GM12872 (cell line): ENCODE results near the gene ITGB5.

Experiments
- TF ChIP-seq, protein P1 (sequence below): IDR thresholded peaks from 3 replicates; pipeline ENCODE4 v1.5.1; 2011; ENCODE audit warnings: low read depth, mild to moderate bottlenecking, low read length, moderate library complexity; ENCODE audit not compliant: insufficient read depth

Gene ITGB5

DNA sequence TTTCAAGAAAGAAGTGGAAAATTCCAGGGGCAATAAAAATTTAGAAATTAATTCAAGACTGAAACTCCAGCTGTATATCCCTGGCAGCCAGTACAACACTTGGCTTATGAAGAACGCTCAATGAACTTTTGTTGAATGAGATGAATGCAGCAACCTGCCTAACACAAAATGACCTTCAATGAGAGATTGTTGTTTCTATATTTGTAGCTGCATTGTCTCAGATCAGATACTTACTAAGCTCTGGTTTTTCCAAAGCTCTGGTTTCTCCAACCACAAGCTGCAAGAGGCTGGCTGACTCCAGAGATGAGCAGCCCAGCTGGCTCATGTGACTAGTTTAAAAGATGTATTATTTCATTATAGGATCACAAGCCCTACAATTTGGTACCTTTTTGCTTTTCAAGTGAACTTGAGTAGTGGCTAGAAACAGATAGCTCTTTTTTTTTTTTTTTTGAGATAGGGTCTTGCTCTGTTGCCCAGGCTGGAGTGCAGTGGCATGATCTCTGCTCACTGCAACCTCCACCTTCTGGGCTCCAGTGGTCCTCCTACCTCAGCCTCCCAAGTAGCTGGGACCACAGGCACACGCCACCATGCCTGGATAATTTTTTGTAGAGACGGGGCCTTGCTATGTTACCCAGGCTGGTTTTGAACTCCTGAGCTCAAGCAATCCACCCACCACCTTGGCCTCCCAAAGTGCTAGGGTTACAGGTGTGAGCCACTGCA lies 99.5 kb downstream of the ITGB5 start:
- TF ChIP-seq, protein P1, sequence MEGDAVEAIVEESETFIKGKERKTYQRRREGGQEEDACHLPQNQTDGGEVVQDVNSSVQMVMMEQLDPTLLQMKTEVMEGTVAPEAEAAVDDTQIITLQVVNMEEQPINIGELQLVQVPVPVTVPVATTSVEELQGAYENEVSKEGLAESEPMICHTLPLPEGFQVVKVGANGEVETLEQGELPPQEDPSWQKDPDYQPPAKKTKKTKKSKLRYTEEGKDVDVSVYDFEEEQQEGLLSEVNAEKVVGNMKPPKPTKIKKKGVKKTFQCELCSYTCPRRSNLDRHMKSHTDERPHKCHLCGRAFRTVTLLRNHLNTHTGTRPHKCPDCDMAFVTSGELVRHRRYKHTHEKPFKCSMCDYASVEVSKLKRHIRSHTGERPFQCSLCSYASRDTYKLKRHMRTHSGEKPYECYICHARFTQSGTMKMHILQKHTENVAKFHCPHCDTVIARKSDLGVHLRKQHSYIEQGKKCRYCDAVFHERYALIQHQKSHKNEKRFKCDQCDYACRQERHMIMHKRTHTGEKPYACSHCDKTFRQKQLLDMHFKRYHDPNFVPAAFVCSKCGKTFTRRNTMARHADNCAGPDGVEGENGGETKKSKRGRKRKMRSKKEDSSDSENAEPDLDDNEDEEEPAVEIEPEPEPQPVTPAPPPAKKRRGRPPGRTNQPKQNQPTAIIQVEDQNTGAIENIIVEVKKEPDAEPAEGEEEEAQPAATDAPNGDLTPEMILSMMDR, result no peak

DNA sequence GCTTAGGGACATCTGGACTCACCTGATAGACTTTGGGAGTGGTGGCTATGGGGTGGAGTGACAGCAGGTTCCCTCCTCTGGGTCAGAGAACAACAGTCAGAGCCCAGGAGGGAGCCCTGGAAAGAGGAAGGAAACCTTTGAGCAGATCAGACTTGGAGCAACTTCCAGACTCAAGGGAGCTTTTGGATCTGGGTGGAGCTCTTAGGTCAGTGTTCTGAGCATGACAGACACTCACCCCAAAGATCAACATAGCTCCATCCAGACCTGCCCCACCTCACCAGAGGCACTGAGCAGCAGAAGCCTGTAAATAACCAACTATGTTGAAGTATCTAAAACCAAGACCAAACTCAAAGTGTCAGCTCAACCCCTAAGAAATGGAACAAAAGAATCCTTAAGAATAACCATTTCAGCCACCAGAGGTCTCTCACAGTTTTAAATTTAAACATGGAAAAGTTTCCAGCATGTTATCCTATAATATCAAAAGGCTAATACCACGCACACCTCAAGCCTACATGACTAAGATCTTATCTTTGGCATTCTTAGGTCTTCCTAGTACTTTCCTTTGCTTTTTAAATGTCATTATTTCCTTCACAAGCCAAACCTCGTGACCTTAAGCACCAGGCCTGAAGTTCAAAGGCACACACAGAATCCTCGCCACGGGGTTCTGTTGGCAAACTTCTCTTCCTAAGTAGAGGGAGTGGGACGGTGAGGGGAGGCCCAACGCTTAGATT lies 100.5 kb downstream of the ITGB5 start:
- TF ChIP-seq, protein P1, result 0 out of 3 replicates have a peak, but pooled peaks have one; percentile 14

DNA sequence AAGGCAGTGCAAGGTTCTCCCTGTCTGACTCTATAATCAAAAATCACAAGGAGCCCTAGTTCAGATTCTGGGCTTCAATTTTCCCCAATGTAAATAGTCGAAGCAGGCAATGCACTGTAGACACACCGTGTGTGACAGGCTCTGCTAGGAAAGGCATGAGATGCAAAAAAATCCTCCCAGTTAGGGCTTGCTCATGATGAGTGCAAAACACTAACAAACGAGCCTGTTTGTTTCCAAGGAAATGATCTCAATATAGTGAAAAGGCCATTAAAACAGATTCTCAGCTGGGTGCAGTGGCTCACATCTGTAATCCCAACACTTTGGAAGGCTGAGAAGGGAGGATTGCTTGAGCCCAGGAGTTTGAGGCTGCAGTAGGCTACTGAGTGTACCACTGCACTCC lies 101.2 kb downstream of the ITGB5 start:
- TF ChIP-seq, protein P1, result no peak

DNA sequence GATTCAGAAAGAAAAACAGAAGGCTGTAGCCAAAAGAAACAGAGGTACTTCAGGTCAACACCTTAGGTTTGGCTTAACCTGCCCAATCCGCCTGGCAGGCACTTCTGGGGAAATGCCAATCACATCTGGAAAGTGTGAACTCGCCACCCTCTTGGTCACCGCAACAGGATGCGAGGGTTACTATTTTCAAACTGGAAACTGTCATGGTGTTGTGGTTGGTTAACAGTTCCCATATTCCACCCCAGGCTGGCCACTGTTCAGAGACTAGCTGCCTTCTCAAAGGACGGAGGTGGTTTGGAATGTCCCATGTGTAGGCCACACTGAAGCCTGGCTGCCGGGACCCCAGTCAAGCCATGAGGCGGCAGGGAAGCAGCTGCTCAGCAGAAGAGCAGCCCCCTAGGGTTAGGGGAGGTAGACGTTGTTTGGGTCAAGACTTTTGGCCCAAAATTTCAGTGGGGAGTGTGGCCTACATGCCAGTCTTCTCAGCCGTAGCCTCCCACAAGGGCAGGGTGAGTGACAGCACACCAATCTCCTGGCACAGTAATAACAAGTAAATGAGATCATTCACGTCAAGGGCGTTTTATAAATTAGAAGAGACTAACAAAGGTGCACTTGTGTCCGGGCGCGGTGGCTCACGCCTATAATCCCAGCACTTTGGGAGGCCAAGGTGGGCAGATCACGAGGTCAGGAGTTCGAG lies 102.3 kb downstream of the ITGB5 start:
- TF ChIP-seq, protein P1, result no peak

DNA sequence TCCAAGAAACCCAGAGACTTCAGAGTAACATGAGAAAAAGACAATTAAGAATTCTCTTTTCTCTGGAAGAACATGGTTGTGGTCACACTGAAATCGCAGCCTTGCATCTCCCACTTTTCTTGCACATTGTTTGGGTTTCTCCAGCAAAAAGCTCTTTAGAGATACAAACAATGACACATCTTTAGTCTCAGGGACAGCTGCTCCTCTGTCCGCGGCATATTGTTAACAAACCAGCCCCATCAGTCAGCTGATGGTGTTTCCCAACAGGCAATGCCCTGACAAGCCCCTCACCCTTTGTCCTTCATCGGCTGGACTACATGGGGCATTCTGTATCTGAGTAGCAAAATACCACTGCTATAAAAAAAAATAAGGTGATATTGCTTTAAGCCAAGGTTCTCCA lies 103.5 kb downstream of the ITGB5 start:
- TF ChIP-seq, protein P1, result no peak

DNA sequence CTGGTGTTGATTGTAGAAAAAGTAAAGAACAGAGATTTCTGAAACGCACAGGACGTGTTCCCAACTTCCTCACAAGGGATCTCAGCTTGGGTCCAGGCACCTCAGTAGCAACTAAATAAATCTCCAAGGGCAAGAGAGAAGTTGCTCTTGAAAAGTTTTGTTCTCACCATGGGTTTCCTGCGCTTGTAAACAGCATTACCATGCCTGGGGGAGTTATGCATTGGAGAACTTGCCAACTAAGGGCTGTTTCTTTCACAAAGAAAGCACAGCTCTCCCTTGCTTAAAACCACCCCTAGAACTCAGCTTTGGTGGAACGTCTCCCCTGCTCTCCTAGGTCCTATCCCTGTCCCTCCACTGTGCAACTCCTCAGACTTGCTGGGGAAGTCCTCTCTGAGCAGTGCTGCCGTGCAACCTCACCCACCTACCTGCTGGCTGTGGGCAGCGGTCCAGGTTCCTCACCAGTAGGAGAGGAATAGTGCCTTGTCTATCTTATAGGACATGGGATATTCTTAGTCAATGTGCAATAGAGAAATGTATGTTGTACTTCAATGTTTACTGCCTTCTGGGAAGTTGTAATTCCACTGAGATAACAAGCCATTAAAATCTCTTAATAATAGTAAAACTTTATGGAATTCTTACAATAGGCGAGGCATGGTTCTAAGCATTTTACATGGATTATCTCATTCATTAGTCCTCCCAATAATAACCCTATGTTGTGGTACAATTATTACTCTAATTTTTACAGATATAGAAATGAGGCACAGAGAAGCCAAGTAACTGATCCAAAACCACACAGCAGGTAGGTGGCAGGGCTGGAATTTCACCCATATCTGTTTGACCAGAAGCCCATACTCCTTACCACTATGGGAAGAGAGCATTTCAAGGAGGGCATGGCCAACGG lies 105.4 kb downstream of the ITGB5 start:
- TF ChIP-seq, protein P1, result no peak
